SU-DHL-6 (cell line): Measurements from ENCODE around the gene EXOC6B.

Experiments
- H2AFZ ChIP-seq: fragments of 200-600 bp; sonication (generic); 2 replicates; pipeline ENCODE4 v1.6.1; 2014; ENCODE audit warnings: low read depth, mild to moderate bottlenecking, moderate library complexity, mixed read lengths, antibody characterized with exemption, low read length; ENCODE audit not compliant: severe bottlenecking
- H3F3A ChIP-seq: fragments of 200-600 bp; shearing (Covaris generic); 2 replicates; pipeline ENCODE4 v1.6.0; 2016; ENCODE audit warnings: antibody characterized with exemption, mild to moderate bottlenecking; ENCODE audit not compliant: insufficient read depth
- H3K27ac ChIP-seq: fragments of 200-600 bp; sonication (generic); 2 replicates; pipeline ENCODE4 v1.5.1; 2016; ENCODE audit warnings: low read depth, mild to moderate bottlenecking, low read length, moderate library complexity, mixed read lengths
- H3K27me3 ChIP-seq: fragments of 200-600 bp; sonication (generic), shearing (Covaris generic); 2 replicates; pipeline ENCODE4 v1.6.0; 2014; ENCODE audit warnings: mild to moderate bottlenecking, low read length
- H3K36me3 ChIP-seq: fragments of 200-600 bp; sonication (generic); 2 replicates; pipeline ENCODE4 v1.6.1; 2014; ENCODE audit warnings: mild to moderate bottlenecking, low read length, mixed read lengths
- H3K4me2 ChIP-seq: fragments of 300-600, 200-600 bp; shearing (Covaris generic), sonication (generic); 2 replicates; pipeline ENCODE4 v1.6.0; 2014; ENCODE audit warnings: low read length, low read depth, mild to moderate bottlenecking; ENCODE audit not compliant: poor library complexity, severe bottlenecking
- H3K4me3 ChIP-seq: fragments of 200-600 bp; sonication (generic); 2 replicates; pipeline ENCODE4 v1.5.1; 2014; ENCODE audit warnings: antibody characterized with exemption, low read length, mild to moderate bottlenecking, mixed read lengths; ENCODE audit not compliant: insufficient read depth, poor library complexity, severe bottlenecking
- H3K79me2 ChIP-seq: fragments of 200-600 bp; sonication (generic); 2 replicates; pipeline ENCODE4 v1.6.1; 2014; ENCODE audit warnings: mild to moderate bottlenecking, low read length, moderate library complexity; ENCODE audit not compliant: insufficient read depth
- H3K9ac ChIP-seq: fragments of 200-600 bp; sonication (generic); 2 replicates; pipeline ENCODE4 v1.7.0; 2014; ENCODE audit warnings: mild to moderate bottlenecking, low read length
- H3K9me2 ChIP-seq: fragments of 200-600 bp; sonication (generic); replicated peaks from 2 replicates; pipeline ENCODE4 v1.6.1; 2014; ENCODE audit warnings: low read length; ENCODE audit not compliant: insufficient read depth
- H3K9me3 ChIP-seq: fragments of 200-600 bp; sonication (generic); 2 replicates; pipeline ENCODE4 v1.6.1; 2014; ENCODE audit warnings: low read length, mixed read lengths; ENCODE audit not compliant: insufficient read depth
- H4K20me1 ChIP-seq: fragments of 200-600 bp; sonication (generic); 2 replicates; pipeline ENCODE4 v1.6.1; 2014; ENCODE audit warnings: low read depth, mild to moderate bottlenecking, antibody characterized with exemption, low read length, moderate library complexity, mixed read lengths
- EZH2phosphoT487 ChIP-seq: fragments of 200-600 bp; sonication (generic), shearing (Covaris generic); conservative IDR thresholded peaks from 2 replicates; pipeline ENCODE4 v1.6.1; 2018; ENCODE audit warnings: mild to moderate bottlenecking, antibody characterized with exemption, low read length, moderate library complexity, mixed read lengths
- TF ChIP-seq, protein P1 (sequence below): fragments of 200-600 bp; sonication (generic); IDR thresholded peaks from one replicate; pipeline ENCODE4 v1.5.1; 2017; ENCODE audit warnings: antibody characterized with exemption, mild to moderate bottlenecking, low read length, moderate library complexity; ENCODE audit not compliant: insufficient read depth, poor library complexity, severe bottlenecking

The EXOC6B gene

DNA sequence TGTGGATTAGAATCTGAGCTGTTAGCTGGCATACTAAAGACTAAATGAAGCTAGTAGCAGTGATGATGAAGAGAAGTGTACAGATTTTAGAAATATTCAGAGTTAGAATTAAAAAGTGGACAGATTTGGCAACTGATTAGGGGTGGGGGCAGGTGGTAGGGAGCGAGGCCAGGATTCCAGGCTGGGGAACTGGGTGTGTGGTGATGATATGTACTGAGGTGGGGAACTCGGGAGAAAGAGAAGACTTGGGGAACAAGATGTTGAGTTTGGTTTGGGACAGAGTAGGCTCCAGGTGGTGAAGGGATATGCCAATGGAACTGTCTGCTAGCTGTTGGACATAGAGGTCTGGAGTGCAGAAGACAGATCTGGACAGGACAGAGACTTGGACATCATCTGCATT, 669.0 kb downstream of the EXOC6B start:
- H3K4me2 ChIP-seq, result no peak overlapping the region
- H3K27me3 ChIP-seq, result no peaks in the 10 kb centered on the region
- TF ChIP-seq, protein P1, sequence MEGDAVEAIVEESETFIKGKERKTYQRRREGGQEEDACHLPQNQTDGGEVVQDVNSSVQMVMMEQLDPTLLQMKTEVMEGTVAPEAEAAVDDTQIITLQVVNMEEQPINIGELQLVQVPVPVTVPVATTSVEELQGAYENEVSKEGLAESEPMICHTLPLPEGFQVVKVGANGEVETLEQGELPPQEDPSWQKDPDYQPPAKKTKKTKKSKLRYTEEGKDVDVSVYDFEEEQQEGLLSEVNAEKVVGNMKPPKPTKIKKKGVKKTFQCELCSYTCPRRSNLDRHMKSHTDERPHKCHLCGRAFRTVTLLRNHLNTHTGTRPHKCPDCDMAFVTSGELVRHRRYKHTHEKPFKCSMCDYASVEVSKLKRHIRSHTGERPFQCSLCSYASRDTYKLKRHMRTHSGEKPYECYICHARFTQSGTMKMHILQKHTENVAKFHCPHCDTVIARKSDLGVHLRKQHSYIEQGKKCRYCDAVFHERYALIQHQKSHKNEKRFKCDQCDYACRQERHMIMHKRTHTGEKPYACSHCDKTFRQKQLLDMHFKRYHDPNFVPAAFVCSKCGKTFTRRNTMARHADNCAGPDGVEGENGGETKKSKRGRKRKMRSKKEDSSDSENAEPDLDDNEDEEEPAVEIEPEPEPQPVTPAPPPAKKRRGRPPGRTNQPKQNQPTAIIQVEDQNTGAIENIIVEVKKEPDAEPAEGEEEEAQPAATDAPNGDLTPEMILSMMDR, result no peak

DNA sequence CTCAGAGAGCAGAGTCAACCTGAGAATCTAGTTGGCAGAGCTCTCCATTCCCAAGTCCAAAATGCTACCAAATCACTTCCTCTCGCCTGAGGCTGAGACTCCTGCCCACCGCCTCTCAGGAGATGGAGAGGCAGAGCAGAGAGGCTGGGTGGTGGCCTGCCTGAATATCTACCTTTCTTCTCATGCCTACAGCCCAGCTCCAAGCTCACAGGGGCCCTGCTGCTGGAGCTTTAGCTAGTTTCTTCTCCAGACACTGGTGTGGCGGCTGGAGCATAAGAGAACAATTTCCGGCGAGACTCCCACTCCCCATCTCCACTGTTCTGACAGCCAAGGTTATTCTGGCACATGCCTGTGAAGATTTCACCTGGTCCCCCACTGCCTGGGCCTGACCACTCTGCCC, 670.1 kb downstream of the EXOC6B start:
- Histone ChIP-seq H3K27me3 (no peaks in the 10 kb centered on the region), H3K9me2 (no peaks in the 10 kb centered on the region), H3K9ac (no peak overlapping the region), H3K27ac (no peak overlapping the region), H4K20me1 (no peaks in the 10 kb centered on the region), H3K4me2 (no peak overlapping the region), H3K36me3 (no peaks in the 10 kb centered on the region), H3K79me2 (no peaks in the 10 kb centered on the region), H2AFZ (no peak overlapping the region), H3K4me3 (no peak overlapping the region), H3F3A (no peaks in the 10 kb centered on the region), H3K9me3 (no peaks in the 10 kb centered on the region)
- no peak for TF ChIP-seq EZH2phosphoT487
- TF ChIP-seq, protein P1, result no peak

More for the DNA sequence above, 669.0 kb downstream of the EXOC6B start:
- H4K20me1 ChIP-seq, result no peaks in the 10 kb centered on the region
- no peak overlapping the region for H3K9ac ChIP-seq
- no peak overlapping the region for H3K4me3 ChIP-seq
- H3K9me3 ChIP-seq, result no peaks in the 10 kb centered on the region
- H3K79me2 ChIP-seq, result no peaks in the 10 kb centered on the region
- H3K9me2 ChIP-seq, result no peaks in the 10 kb centered on the region
- H3K36me3 ChIP-seq, result no peaks in the 10 kb centered on the region
- no peaks in the 10 kb centered on the region for H3F3A ChIP-seq
- no peak overlapping the region for H3K27ac ChIP-seq
- no peak overlapping the region for H2AFZ ChIP-seq

DNA sequence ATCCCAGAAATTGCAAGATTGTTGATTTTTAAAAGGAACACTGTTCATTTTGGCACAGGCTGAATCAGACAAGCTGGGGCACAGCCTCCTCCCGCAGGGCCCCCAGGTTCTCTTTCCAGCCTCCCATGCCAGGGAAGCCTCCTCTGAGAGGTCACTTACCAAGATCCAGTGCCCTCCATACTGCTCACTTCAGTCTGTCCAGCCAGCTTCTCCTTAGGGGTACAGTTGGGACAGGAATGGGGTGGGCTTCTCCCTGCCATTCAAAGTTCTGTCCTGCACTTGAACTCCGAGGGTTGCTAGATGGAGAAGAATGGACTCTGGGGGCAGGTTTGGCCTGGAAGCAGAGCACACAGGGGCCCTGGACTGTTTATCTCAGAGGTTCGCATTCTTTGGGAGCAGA, 670.7 kb downstream of the EXOC6B start:
- TF ChIP-seq, protein P1, result no peak
- no peak for TF ChIP-seq EZH2phosphoT487
- no peaks in the 10 kb centered on the region for H3K9me2 ChIP-seq
- no peak overlapping the region for H3K9ac ChIP-seq
- no peak overlapping the region for H3K4me3 ChIP-seq
- no peaks in the 10 kb centered on the region for H4K20me1 ChIP-seq
- no peaks in the 10 kb centered on the region for H3K9me3 ChIP-seq
- no peak overlapping the region for H3K4me2 ChIP-seq
- H3F3A ChIP-seq, result no peaks in the 10 kb centered on the region
- no peak overlapping the region for H2AFZ ChIP-seq
- no peak overlapping the region for H3K27ac ChIP-seq
- H3K79me2 ChIP-seq, result no peaks in the 10 kb centered on the region
- no peaks in the 10 kb centered on the region for H3K27me3 ChIP-seq
- no peaks in the 10 kb centered on the region for H3K36me3 ChIP-seq
